Muscle layer of duodenum (tissue), 2 donors: Measurements from ENCODE around the gene TTC1.
"Not testable (repeated sequence)": the region's sequence is repeated elsewhere in the genome, so short reads cannot be mapped to it uniquely, and the experiment has no call there.

Source experiments
- H3K27ac ChIP-seq: one replicate; pipeline ENCODE4 v1.7.0; 2013; ENCODE audit warnings: mild to moderate bottlenecking, low read length
- H3K27me3 ChIP-seq: one replicate; pipeline ENCODE4 v1.7.0; 2013; ENCODE audit warnings: low read depth, mild to moderate bottlenecking, control low read depth, low read length
- H3K36me3 ChIP-seq, 2 donors: one replicate each; pipeline ENCODE4 v1.7.0; 2013; ENCODE audit warnings: low read length in 2 of 2, control low read depth in 1 of 2, mild to moderate bottlenecking in 1 of 2; ENCODE audit not compliant: insufficient read depth in 2 of 2, control insufficient read depth in 1 of 2
- H3K4me1 ChIP-seq, 2 donors: one replicate each; pipeline ENCODE4 v1.7.0; 2013; ENCODE audit warnings: low read length in 2 of 2, mild to moderate bottlenecking in 2 of 2, control low read depth in 1 of 2, moderate library complexity in 1 of 2; ENCODE audit not compliant: insufficient read depth in 2 of 2, control insufficient read depth in 1 of 2
- H3K4me3 ChIP-seq, 2 donors: one replicate each; pipeline ENCODE4 v1.7.0; 2013; ENCODE audit warnings: low read length in 2 of 2, low read depth in 1 of 2, mild to moderate bottlenecking in 1 of 2
- H3K9me3 ChIP-seq, 2 donors: one replicate each; pipeline ENCODE4 v1.7.0; 2013; ENCODE audit warnings: low read length in 2 of 2, control low read depth in 1 of 2, mild to moderate bottlenecking in 1 of 2; ENCODE audit not compliant: control insufficient read depth in 1 of 2
- donor health status: healthy.

The TTC1 gene

GRCh38 chr5:160008877-160009590, at the start of gene TTC1:
TSS of gene TTC1 (plus strand) at chr5:160009139. CDS start at chr5:160010529, 1,390 bp downstream.
- Histone ChIP-seq H3K27ac (peak within 1 kb of the TSS; percentile 99), H3K9me3 (no peaks in the 10 kb centered on the region), H3K4me1 (peaks cover 9 to 22% of the 10 kb centered on the region in 2 donors), H3K36me3 (peaks cover 11 to 13% of the 10 kb centered on the region in 2 donors), H3K4me3 (peak within 1 kb of the TSS; percentile 89 to 100), H3K27me3 (no peaks in the 10 kb centered on the region)

DNA sequence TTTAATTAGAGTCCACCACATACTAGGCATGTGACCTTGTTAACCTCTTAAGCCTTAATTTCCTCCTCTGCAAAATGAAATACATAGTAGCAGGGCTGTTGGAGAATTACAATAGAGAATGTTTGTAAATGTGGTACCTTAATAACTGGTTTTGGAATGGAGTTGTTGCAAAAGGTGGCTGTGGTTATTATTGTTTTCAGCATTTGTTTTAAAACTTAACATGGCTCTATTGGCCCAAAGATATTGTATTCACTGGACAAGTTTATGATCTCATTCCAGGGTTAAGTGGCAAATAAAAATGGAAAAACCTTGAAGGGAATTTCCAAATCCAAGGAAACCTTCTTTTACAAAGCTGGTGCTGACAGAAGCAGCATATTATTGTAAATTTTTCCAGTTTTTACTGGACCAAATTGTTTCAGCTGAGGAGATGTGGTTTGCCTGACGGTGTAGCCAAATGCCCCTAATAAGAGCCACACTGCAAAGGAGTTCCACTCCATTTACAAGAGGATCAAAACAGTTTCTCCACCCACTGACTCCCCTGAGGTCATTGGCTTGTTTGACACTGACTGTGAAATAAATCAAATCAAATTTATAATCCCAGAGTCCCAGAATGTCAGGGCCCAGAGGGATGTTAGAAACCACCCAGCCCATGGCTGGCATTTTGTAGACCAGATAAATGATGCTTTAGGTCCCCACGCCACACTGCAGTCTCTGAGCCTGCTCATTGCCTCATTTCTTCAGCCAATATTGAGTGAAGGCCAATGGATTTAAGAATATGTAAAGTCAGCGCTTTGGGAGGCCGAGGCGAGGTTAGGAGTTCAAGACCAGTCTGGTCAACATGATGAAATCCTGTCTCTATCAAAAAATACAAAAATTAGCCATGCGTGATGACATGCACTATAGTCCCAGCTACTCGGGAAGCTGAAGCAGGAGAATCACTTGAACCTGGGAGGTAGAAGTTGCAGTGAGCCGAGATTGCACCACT, 47.5 kb upstream of the TTC1 start:
- H3K27ac ChIP-seq, result no peak overlapping the region
- H3K27me3 ChIP-seq, result no peaks in the 10 kb centered on the region
- H3K4me1 ChIP-seq, result no peaks in the 10 kb centered on the region
- H3K9me3 ChIP-seq, result no peaks in the 10 kb centered on the region
- H3K4me3 ChIP-seq, result no peak overlapping the region
- no peaks in the 10 kb centered on the region for H3K36me3 ChIP-seq

GRCh38 chr5:159962214-159962613, 46.7 kb upstream of the TTC1 start:
- H3K9me3 ChIP-seq, result no peaks in the 10 kb centered on the region
- H3K36me3 ChIP-seq, result no peaks in the 10 kb centered on the region
- no peak overlapping the region for H3K27ac ChIP-seq
- no peaks in the 10 kb centered on the region for H3K27me3 ChIP-seq
- no peaks in the 10 kb centered on the region for H3K4me1 ChIP-seq
- H3K4me3 ChIP-seq, result no peak overlapping the region

GRCh38 chr5:159963935-159964334, 45.0 kb upstream of the TTC1 start:
- H3K4me1 ChIP-seq, result no peaks in the 10 kb centered on the region
- H3K4me3 ChIP-seq, result no peak overlapping the region
- no peaks in the 10 kb centered on the region for H3K36me3 ChIP-seq
- H3K9me3 ChIP-seq, result no peaks in the 10 kb centered on the region
- no peak overlapping the region for H3K27ac ChIP-seq
- H3K27me3 ChIP-seq, result no peaks in the 10 kb centered on the region

- Histone ChIP-seq H3K9me3 (no peaks in the 10 kb centered on the region), H3K4me1 (no peaks in the 10 kb centered on the region), H3K4me3 (no peak overlapping the region), H3K27me3 (peaks cover 1% of the 10 kb centered on the region), H3K27ac (no peak overlapping the region), H3K36me3 (no peaks in the 10 kb centered on the region)
These were observed 43.7 kb upstream of the TTC1 start for GRCh38 chr5:159965031-159965837.

GRCh38 chr5:159965838-159966128, 43.2 kb upstream of the TTC1 start:
- not testable (repeated sequence) for H3K36me3 ChIP-seq, H3K27ac ChIP-seq, H3K27me3 ChIP-seq, H3K4me1 ChIP-seq, H3K9me3 ChIP-seq, H3K4me3 ChIP-seq

- no peaks in the 10 kb centered on the region for H3K9me3 ChIP-seq
- H3K4me1 ChIP-seq, result no peaks in the 10 kb centered on the region
- no peak overlapping the region for H3K4me3 ChIP-seq
- H3K27me3 ChIP-seq, result peaks cover 20% of the 10 kb centered on the region
- H3K27ac ChIP-seq, result no peak overlapping the region
- H3K36me3 ChIP-seq, result no peaks in the 10 kb centered on the region
These were observed 39.0 kb upstream of the TTC1 start for GRCh38 chr5:159969966-159970365.

DNA sequence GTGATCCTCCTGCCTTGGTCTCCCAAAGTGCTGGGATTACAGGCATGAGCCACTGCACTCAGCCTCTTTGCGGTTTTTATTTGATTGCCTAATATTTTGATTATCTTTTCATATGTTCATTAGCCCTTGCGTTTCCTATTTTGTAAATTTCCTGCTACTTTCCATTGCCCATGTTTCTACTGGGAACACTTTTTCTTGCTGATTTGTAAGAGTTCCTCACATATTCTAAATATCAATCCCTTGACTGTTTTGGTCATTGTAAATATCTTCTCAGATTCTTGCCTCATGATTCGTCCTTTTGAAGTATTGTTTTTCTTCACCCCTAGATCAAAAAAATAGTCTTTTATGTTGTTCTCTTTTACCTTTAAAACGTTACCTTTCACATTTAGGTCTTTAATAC, 37.9 kb upstream of the TTC1 start:
- no peaks in the 10 kb centered on the region for H3K36me3 ChIP-seq
- no peaks in the 10 kb centered on the region for H3K4me1 ChIP-seq
- peaks cover 20% of the 10 kb centered on the region for H3K27me3 ChIP-seq
- H3K9me3 ChIP-seq, result no peaks in the 10 kb centered on the region
- no peak overlapping the region for H3K27ac ChIP-seq
- no peak overlapping the region for H3K4me3 ChIP-seq

- H3K4me3 ChIP-seq, result no peak overlapping the region
- no peak overlapping the region for H3K27ac ChIP-seq
- H3K4me1 ChIP-seq, result no peaks in the 10 kb centered on the region
- H3K27me3 ChIP-seq, result peaks cover 20% of the 10 kb centered on the region
- H3K9me3 ChIP-seq, result no peaks in the 10 kb centered on the region
- H3K36me3 ChIP-seq, result no peaks in the 10 kb centered on the region
These were observed 37.4 kb upstream of the TTC1 start for GRCh38 chr5:159971514-159971913.

- Histone ChIP-seq H3K4me1 (no peaks in the 10 kb centered on the region), H3K9me3 (no peaks in the 10 kb centered on the region), H3K4me3 (no peak overlapping the region), H3K27me3 (peaks cover 20% of the 10 kb centered on the region), H3K27ac (no peak overlapping the region), H3K36me3 (no peaks in the 10 kb centered on the region)
These were observed 36.9 kb upstream of the TTC1 start for GRCh38 chr5:159971931-159972461.
